ENCODE data around the gene F2. TPM values are rescaled to one million over a fixed set of nuclear protein-coding genes. Genes with fewer than 3 reads are reported as not detected.
A peak's percentile ranks its signal among the peaks of the same experiment; 100 is the strongest.

F2 gene
- total and polyA plus RNA-seq, 2 of the 13 experiments (the other 11 are each of a cell fraction or from before 2014, with no cell fraction given): 330 to 801 TPM

- TF ChIP-seq ZBTB4 (CRISPR knock-in tag; IDR thresholded peaks at IDR 0.05; ENCODE audit: borderline replicate concordance) (peak; percentile 81; the same call in 1 of the 2 replicates), TMF1 (CRISPR knock-in tag; IDR thresholded peaks at IDR 0.05; ENCODE audit: low read depth) (peak; percentile 75; the same call in 1 of the 2 replicates), PHB2 (IDR thresholded peaks at IDR 0.05; ENCODE audit: partially characterized antibody) (no peak), ZNF30 (CRISPR knock-in tag; IDR thresholded peaks at IDR 0.05) (no peak), XRCC5 (optimal IDR thresholded peaks at IDR 0.05; ENCODE audit: low read length) (peak; percentile 98), ZNF652 (CRISPR knock-in tag; IDR thresholded peaks at IDR 0.05; ENCODE audit: borderline replicate concordance, low read depth) (no peak), FOXM1 (CRISPR knock-in tag; IDR thresholded peaks at IDR 0.05) (no peak), YEATS2 (CRISPR knock-in tag; IDR thresholded peaks at IDR 0.05; ENCODE audit: borderline replicate concordance) (peak; percentile 94), CENPX (CRISPR knock-in tag; IDR thresholded peaks at IDR 0.05) (no peak), RBM39 (IDR thresholded peaks at IDR 0.05; ENCODE audit: low read depth, low read length, poor library complexity, severe bottlenecking) (peak; percentile 81), RARA (CRISPR knock-in tag; IDR thresholded peaks at IDR 0.05) (peak; percentile 44; the same call in 1 of the 2 replicates), CHCHD3 (CRISPR knock-in tag; IDR thresholded peaks at IDR 0.05) (0 out of 2 replicates have a peak, but pooled peaks have one; percentile 67), JUNB (CRISPR knock-in tag; IDR thresholded peaks at IDR 0.05; ENCODE audit: borderline replicate concordance) (no peak; the same call in 1 of the 2 replicates), ZNF503 (CRISPR knock-in tag; IDR thresholded peaks at IDR 0.05) (no peak), ZC3H4 (CRISPR knock-in tag; IDR thresholded peaks at IDR 0.05; ENCODE audit: borderline replicate concordance) (no peak)
- TF ChIP-seq, protein P1, sequence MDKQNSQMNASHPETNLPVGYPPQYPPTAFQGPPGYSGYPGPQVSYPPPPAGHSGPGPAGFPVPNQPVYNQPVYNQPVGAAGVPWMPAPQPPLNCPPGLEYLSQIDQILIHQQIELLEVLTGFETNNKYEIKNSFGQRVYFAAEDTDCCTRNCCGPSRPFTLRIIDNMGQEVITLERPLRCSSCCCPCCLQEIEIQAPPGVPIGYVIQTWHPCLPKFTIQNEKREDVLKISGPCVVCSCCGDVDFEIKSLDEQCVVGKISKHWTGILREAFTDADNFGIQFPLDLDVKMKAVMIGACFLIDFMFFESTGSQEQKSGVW (CRISPR knock-in tag; IDR thresholded peaks at IDR 0.05; ENCODE audit: borderline replicate concordance): no peak
- TF ChIP-seq, protein P2, sequence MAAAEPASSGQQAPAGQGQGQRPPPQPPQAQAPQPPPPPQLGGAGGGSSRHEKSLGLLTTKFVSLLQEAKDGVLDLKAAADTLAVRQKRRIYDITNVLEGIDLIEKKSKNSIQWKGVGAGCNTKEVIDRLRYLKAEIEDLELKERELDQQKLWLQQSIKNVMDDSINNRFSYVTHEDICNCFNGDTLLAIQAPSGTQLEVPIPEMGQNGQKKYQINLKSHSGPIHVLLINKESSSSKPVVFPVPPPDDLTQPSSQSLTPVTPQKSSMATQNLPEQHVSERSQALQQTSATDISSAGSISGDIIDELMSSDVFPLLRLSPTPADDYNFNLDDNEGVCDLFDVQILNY (CRISPR knock-in tag; conservative IDR thresholded peaks at IDR 0.05): 0 out of 2 replicates have a peak, but pooled peaks have one; percentile 19
- TF ChIP-seq, protein P3, sequence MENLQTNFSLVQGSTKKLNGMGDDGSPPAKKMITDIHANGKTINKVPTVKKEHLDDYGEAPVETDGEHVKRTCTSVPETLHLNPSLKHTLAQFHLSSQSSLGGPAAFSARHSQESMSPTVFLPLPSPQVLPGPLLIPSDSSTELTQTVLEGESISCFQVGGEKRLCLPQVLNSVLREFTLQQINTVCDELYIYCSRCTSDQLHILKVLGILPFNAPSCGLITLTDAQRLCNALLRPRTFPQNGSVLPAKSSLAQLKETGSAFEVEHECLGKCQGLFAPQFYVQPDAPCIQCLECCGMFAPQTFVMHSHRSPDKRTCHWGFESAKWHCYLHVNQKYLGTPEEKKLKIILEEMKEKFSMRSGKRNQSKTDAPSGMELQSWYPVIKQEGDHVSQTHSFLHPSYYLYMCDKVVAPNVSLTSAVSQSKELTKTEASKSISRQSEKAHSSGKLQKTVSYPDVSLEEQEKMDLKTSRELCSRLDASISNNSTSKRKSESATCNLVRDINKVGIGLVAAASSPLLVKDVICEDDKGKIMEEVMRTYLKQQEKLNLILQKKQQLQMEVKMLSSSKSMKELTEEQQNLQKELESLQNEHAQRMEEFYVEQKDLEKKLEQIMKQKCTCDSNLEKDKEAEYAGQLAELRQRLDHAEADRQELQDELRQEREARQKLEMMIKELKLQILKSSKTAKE (CRISPR knock-in tag; IDR thresholded peaks at IDR 0.05; ENCODE audit: borderline replicate concordance): no peak
Observed at GRCh38 chr11:46700241-46701077, 18.6 kb upstream of the F2 start, which contains the start of the genes ARHGAP1 and ZNF408 (continued).
